H9 (cell line): ENCODE results near the gene MAEA. TPM values are rescaled to one million over a fixed set of nuclear protein-coding genes. Genes with fewer than 3 reads are reported as not detected.

Experiments used
- DNase-seq: peaks from one replicate; pipeline ENCODE4 v3.0.0-alpha.2; 2017
- H2AFZ ChIP-seq: one replicate; pipeline ENCODE4 v1.6.1; 2013; ENCODE audit warnings: mild to moderate bottlenecking, low read length, control low read depth, moderate library complexity
- H2AK5ac ChIP-seq: 2 replicates; pipeline ENCODE4 v1.6.1; 2013; ENCODE audit warnings: low read length, control low read depth, mixed read lengths; ENCODE audit not compliant: insufficient read length
- H2BK120ac ChIP-seq: one replicate; pipeline ENCODE4 v1.6.1; 2013; ENCODE audit warnings: low read depth, mild to moderate bottlenecking, low read length, control low read depth, inconsistent platforms; ENCODE audit not compliant: poor library complexity, severe bottlenecking
- H2BK12ac ChIP-seq: 2 replicates; pipeline ENCODE4 v1.6.1; 2013; ENCODE audit warnings: low read length, control low read depth, mixed read lengths, low read depth; ENCODE audit not compliant: insufficient read length
- H2BK15ac ChIP-seq: 2 replicates; pipeline ENCODE4 v1.6.1; 2013; ENCODE audit warnings: low read depth, low read length, control low read depth
- H2BK20ac ChIP-seq: one replicate; pipeline ENCODE4 v1.6.1; 2013; ENCODE audit warnings: low read depth, mild to moderate bottlenecking, low read length, control low read depth, inconsistent platforms; ENCODE audit not compliant: poor library complexity, severe bottlenecking
- H2BK5ac ChIP-seq: 2 replicates; pipeline ENCODE4 v1.6.1; 2013; ENCODE audit warnings: low read length, control low read depth, mixed read lengths; ENCODE audit not compliant: insufficient read length
- H3K14ac ChIP-seq: 2 replicates; pipeline ENCODE4 v1.6.1; 2013; ENCODE audit warnings: low read length, control low read depth; ENCODE audit not compliant: insufficient read depth
- H3K18ac ChIP-seq: 2 replicates; pipeline ENCODE4 v1.6.1; 2013; ENCODE audit warnings: low read depth, mild to moderate bottlenecking, mixed read lengths, low read length, control low read depth; ENCODE audit not compliant: insufficient read length
- H3K23ac ChIP-seq: 2 replicates; pipeline ENCODE4 v1.6.1; 2013; ENCODE audit warnings: low read length, control low read depth, mixed read lengths, low read depth; ENCODE audit not compliant: insufficient read length
- H3K23me2 ChIP-seq: 2 replicates; pipeline ENCODE4 v1.6.1; 2013; ENCODE audit warnings: low read depth, mild to moderate bottlenecking, mixed read lengths, low read length, control low read depth; ENCODE audit not compliant: insufficient read length, poor library complexity, severe bottlenecking
- H3K27ac ChIP-seq: 2 replicates; pipeline ENCODE4 v1.5.1; 2013; ENCODE audit warnings: low read length, control low read depth, mixed read lengths, low read depth; ENCODE audit not compliant: insufficient read length
- H3K27me3 ChIP-seq: 2 replicates; pipeline ENCODE4 v1.6.1; 2013; ENCODE audit warnings: low read length, control low read depth, inconsistent platforms; ENCODE audit not compliant: insufficient read depth
- H3K4ac ChIP-seq: 2 replicates; pipeline ENCODE4 v1.6.1; 2013; ENCODE audit warnings: low read depth, mild to moderate bottlenecking, control low read depth, inconsistent platforms, low read length, moderate library complexity
- H3K4me1 ChIP-seq: 2 replicates; pipeline ENCODE4 v1.6.1; 2013; ENCODE audit warnings: low read length, control low read depth, inconsistent platforms; ENCODE audit not compliant: insufficient read depth
- H3K4me2 ChIP-seq: 2 replicates; pipeline ENCODE4 v1.6.1; 2013; ENCODE audit warnings: low read length, control low read depth, mixed read lengths; ENCODE audit not compliant: insufficient read length, insufficient read depth
- H3K56ac ChIP-seq: 2 replicates; pipeline ENCODE4 v1.6.1; 2013; ENCODE audit warnings: low read depth, mild to moderate bottlenecking, mixed read lengths, low read length, control low read depth; ENCODE audit not compliant: insufficient read length
- H3K79me1 ChIP-seq: 2 replicates; pipeline ENCODE4 v1.6.1; 2013; ENCODE audit warnings: low read depth, mild to moderate bottlenecking, moderate library complexity, low read length, control low read depth, inconsistent platforms; ENCODE audit not compliant: insufficient read depth, poor library complexity, severe bottlenecking
- H3K79me2 ChIP-seq: 2 replicates; pipeline ENCODE4 v1.6.1; 2013; ENCODE audit warnings: low read length, control low read depth, inconsistent platforms; ENCODE audit not compliant: insufficient read depth
- H3K9ac ChIP-seq: 2 replicates; pipeline ENCODE4 v1.6.1; 2013; ENCODE audit warnings: low read length, control low read depth, mixed read lengths; ENCODE audit not compliant: insufficient read length; ENCODE audit errors: extremely low read depth
- H3K9me3 ChIP-seq: one replicate; pipeline ENCODE4 v1.6.1; 2013; ENCODE audit warnings: low read depth, low read length, inconsistent platforms; ENCODE audit not compliant: control insufficient read depth
- H3T11ph ChIP-seq: one replicate; pipeline ENCODE4 v1.6.1; 2013; ENCODE audit warnings: mild to moderate bottlenecking, low read length, control low read depth, inconsistent platforms
- H4K20me1 ChIP-seq: one replicate; pipeline ENCODE4 v1.6.1; 2013; ENCODE audit not compliant: control insufficient read depth, insufficient read length, insufficient read depth
- H4K5ac ChIP-seq: 2 replicates; pipeline ENCODE4 v1.6.1; 2013; ENCODE audit warnings: low read depth, mild to moderate bottlenecking, mixed read lengths, low read length, control low read depth; ENCODE audit not compliant: insufficient read length
- H4K8ac ChIP-seq: replicated peaks from 2 replicates; pipeline ENCODE4 v1.6.1; 2013; ENCODE audit warnings: low read length, control low read depth, mixed read lengths, low read depth; ENCODE audit not compliant: insufficient read length
- H4K91ac ChIP-seq: 2 replicates; pipeline ENCODE4 v1.6.1; 2013; ENCODE audit warnings: low read depth, mild to moderate bottlenecking, moderate library complexity, mixed read lengths, low read length, control low read depth; ENCODE audit not compliant: insufficient read length
- H3K27ac Mint-ChIP-seq, 3 experiments: 2 replicates in 2 of 3; 3 replicates in 1 of 3; pipeline ENCODE4 v1.8.0; 2020 to 2021; ENCODE audit warnings: mixed read lengths in 3 of 3, mild to moderate bottlenecking in 1 of 3, moderate library complexity in 1 of 3
- H3K27me3 Mint-ChIP-seq: 2 replicates; pipeline ENCODE4 v1.8.0; 2021; ENCODE audit warnings: low read depth, mild to moderate bottlenecking, moderate library complexity, mixed read lengths
- H3K36me3 Mint-ChIP-seq, 3 experiments: 2 replicates in 2 of 3; 3 replicates in 1 of 3; pipeline ENCODE4 v1.8.0; 2020 to 2021; ENCODE audit warnings: low read depth in 3 of 3, mixed read lengths in 3 of 3; ENCODE audit not compliant: insufficient read depth in 1 of 3
- H3K4me1 Mint-ChIP-seq, 2 experiments: 2 replicates each; pipeline ENCODE4 v1.8.0; 2020; ENCODE audit warnings: mixed read lengths in 2 of 2
- H3K4me3 Mint-ChIP-seq, 2 experiments: 2 replicates in 1 of 2; 3 replicates in 1 of 2; pipeline ENCODE4 v1.8.0; 2020 to 2021; ENCODE audit warnings: mild to moderate bottlenecking in 2 of 2, mixed read lengths in 2 of 2, moderate library complexity in 1 of 2
- H3K9me3 Mint-ChIP-seq, 2 experiments: 2 replicates in 1 of 2; 3 replicates in 1 of 2; pipeline ENCODE4 v1.8.0; 2020; ENCODE audit warnings: mild to moderate bottlenecking in 2 of 2, mixed read lengths in 2 of 2, moderate library complexity in 1 of 2
- WGBS: extraction: QIAGEN DNeasy Blood & Tissue Kit; methylation state at CpG from one replicate; pipeline ENCODE4 v1.1.7; 2013; ENCODE audit warnings: missing lambda C conversion rate, low lambda C conversion rate, mixed read lengths; ENCODE audit not compliant: insufficient read length; ENCODE audit errors: extremely low coverage; 5-methylcytosine and 5-hydroxymethylcytosine counted together
- total RNA-seq: library from RNA; stranded (reverse); gene quantifications from 2 replicates; pipeline ENCODE4 v1.2.1, GENCODE V29; 2021
- TF ChIP-seq, protein P1 (sequence below): fragments of 200-600 bp; sonication (generic); conservative IDR thresholded peaks from 3 replicates; pipeline ENCODE4 v1.8.0; 2021; ENCODE audit warnings: antibody characterized with exemption, mild to moderate bottlenecking

The MAEA gene
- total RNA-seq, 1 experiment from 2014 or later: 85.6 TPM

DNA sequence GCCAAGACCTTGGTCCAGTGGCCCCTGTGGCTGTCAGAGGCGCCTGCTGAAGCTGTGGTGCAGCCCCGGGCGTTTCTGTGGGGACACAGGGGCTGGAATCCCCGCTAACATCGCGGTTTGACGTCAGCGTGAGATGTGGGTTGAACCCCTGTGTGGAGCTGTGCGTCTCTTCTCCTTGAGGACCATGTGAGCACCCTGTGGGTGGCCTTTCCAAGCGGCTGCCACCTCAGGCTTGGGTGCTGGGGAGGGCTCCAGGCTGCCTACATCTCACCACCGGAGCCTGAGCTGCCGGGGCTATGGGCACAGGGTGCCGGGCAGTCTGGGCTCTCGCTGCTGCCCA lies 85.0 kb downstream of the MAEA start:
- Histone ChIP-seq H3K18ac (no peak overlapping the region), H3K23me2 (no peaks in the 10 kb centered on the region), H2BK5ac (no peak overlapping the region), H3K9me3 (no peaks in the 10 kb centered on the region), H3K4me1 (no peaks in the 10 kb centered on the region), H3K27me3 (no peaks in the 10 kb centered on the region), H3K27ac (no peak overlapping the region), H4K8ac (no peak overlapping the region), H2BK12ac (no peak overlapping the region), H4K5ac (no peak overlapping the region), H3K9ac (no peak overlapping the region), H3K4me2 (no peak overlapping the region), H4K91ac (no peak overlapping the region), H2AFZ (no peak overlapping the region), H3K56ac (no peak overlapping the region), H3K4ac (no peak overlapping the region), H3K79me1 (no peaks in the 10 kb centered on the region), H2BK120ac (no peak overlapping the region), H2BK15ac (no peak overlapping the region), H2AK5ac (no peak overlapping the region), H3K79me2 (no peaks in the 10 kb centered on the region), H4K20me1 (peaks cover 3% of the 10 kb centered on the region), H3T11ph (no peak overlapping the region), H3K23ac (no peak overlapping the region), H2BK20ac (no peak overlapping the region), H3K14ac (no peak overlapping the region)
- Mint-ChIP-seq H3K27me3 (no peaks in the 10 kb centered on the region), H3K27ac (no peak overlapping the region), H3K4me3 (no peak overlapping the region), H3K36me3 (peaks cover 2 to 13% (median 10%) of the 10 kb centered on the region in 3 experiments; a peak in 5 of 7 replicates), H3K4me1 (peaks cover under 1% of the 10 kb centered on the region in 2 experiments; a peak in 1 of 4 replicates), H3K9me3 (no peaks in the 10 kb centered on the region)
- no peak for DNase-seq
- TF ChIP-seq, protein P1, sequence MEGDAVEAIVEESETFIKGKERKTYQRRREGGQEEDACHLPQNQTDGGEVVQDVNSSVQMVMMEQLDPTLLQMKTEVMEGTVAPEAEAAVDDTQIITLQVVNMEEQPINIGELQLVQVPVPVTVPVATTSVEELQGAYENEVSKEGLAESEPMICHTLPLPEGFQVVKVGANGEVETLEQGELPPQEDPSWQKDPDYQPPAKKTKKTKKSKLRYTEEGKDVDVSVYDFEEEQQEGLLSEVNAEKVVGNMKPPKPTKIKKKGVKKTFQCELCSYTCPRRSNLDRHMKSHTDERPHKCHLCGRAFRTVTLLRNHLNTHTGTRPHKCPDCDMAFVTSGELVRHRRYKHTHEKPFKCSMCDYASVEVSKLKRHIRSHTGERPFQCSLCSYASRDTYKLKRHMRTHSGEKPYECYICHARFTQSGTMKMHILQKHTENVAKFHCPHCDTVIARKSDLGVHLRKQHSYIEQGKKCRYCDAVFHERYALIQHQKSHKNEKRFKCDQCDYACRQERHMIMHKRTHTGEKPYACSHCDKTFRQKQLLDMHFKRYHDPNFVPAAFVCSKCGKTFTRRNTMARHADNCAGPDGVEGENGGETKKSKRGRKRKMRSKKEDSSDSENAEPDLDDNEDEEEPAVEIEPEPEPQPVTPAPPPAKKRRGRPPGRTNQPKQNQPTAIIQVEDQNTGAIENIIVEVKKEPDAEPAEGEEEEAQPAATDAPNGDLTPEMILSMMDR: no peak
- no CpG with 5 or more reads among the region's 14 CpGs for WGBS
